Activated T-helper 1 cell treated with anti-CD3 and anti-CD28 coated beads, Interleukin-2, amount 50 U/mL, for 16 hours (primary cell): ENCODE data around the gene TASP1.
A peak's percentile ranks its signal among the peaks of the same experiment; 100 is the strongest.

Experiments used
- DNase-seq, 2 donors: peaks; one replicate each; pipeline ENCODE4 v3.0.0-alpha.2; 2020; ENCODE audit warnings: low read depth in 1 of 2, low spot score in 1 of 2

Gene TASP1

DNA sequence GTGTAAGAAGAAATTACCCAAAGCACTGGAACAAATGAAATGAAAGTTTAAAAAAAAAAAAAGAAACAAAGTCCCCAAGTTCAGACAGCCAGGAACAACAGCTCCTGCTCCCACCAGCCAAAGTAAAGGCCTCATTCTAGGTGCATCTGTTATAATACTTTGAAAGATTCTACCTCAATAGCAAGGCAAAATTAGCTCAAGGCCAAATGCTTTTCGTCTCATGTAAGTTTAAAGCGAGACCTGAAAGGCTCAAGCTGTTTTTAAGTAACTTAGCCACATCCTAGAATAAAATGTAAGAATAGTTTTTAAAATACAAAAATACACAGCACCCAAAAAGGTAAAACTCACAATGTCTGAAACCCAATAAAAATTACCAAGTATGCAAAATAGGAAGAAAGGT lies 64.7 kb downstream of the TASP1 start:
- no peak for DNase-seq

DNA sequence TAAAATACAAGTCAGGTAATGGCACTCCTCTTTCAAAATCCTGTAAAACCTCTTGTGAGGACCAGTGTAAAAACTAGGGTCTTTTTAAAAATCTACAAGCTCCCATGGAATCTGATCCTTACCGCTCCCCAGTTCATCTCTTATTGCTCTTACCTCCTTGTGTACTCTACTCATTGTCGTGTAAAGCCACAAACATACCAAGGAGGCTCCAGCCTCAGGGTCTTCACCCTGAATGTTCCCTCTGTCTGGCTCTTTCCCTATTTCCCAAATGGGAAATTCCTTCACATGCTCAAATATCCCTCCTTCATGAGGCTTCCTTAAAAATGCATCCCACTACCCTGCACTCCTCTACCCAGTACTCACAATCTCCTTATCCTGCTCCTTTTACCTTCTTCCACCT lies 67.1 kb downstream of the TASP1 start:
- no peak for DNase-seq

DNA sequence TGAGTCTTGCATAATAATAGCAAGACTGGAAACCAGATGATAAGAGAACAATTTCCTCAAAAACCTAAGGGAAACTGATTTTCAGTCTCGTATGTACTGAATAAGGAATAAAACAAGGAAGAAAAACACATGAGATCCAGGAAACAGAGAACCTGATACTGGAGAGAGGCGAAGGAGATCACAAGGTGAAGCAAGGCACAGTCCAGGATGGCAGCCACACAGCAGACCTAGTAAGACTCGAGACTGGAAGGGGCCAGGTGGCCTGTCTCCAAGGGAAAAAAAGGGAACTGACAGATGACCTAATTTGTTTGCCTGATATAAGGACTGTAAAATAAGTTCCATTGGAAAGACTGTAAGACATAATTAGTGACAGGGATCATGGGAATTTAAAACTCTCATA lies 71.1 kb downstream of the TASP1 start:
- no peak for DNase-seq

DNA sequence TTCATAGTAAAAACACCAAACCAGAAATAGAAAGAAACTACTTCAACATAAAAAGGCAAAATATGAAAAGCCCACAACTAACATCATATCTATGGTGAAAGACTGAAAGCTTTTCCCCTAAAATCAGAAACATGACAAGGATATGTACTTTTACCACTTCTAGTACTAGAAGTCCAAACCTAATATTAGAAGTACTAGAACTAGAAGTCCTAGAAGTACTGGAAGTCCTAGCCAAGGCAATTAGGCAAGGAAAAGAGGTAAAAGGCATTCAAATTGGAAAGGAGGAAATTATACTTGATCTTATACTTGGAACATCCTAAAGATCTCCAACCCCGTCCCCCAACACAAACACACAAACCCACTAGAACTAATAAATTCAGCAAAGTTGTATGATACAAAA lies 74.9 kb downstream of the TASP1 start:
- no peak for DNase-seq

DNA sequence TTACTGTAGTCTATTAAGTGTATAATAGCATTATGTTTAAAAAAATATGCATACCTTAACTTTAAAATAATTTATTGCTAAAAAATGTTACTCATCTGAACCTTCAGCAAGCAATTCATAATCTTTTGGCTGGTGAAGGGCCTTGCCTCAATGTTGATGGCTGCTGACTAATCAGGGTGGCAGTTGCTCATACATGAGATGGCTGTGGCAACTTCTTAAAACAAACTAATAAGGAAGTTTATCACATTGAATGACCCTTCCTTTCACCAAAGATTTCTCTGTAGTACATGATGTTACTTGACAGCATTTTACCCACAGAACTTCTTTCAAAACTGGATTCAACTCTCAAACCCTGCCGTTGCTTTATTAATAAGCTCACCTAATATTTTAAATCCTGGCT lies 84.0 kb downstream of the TASP1 start:
- no peak for DNase-seq

DNA sequence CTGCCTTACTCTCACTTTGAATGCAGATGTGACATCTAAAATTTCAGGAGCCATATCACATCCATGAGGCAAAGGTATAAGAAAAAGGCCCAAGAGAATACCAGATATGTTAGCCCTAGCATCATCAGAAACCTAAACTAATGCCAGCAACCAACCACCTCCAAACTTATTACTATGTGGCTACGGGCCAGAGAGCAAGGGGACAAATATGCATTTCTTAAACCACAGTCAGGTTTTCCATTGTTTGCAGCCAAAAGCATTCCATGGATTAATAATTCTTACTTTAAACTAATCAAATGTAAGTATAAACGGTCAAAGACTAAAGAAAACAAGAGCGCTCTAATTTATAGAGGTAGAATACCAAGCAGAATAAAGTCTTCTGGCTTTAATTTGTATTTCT lies 84.7 kb downstream of the TASP1 start:
- DNase-seq: no peak

DNA sequence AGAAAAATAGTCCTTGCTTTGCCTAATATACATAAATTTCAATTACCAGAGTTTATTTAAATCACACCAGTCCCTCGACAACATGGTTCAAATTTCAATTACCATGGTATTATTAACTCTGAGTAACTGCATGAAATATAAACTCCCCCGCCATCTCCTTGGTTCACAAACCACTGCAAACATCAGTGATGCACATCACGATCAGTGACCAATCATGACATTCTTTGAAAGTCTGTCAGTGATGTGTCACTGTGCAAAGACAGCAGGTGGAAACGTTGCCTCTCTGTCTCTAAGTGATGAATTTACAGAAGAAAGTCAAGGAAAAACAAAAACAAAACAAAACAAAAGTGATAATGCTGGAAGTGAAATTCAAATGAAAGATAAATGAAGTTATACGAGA lies 86.7 kb downstream of the TASP1 start:
- DNase-seq: no peak

DNA sequence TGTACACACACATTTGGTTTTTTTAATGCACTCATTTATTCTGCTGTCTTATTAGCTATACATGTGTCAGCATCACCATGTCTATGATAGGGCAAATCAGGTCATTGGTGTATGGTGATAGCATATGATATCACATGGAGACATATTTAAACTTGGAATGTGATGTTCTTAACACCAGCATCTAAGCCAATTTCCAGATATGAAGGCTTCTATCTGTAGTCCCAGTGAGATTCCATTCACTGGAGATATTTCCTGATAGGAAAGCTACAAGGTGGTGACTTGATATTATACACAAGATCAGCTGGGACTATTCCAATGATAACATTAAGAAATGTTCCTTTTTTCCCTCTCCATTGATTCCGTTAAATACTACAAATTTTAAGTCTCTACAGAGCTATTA lies 89.3 kb downstream of the TASP1 start:
- DNase-seq: no peak

DNA sequence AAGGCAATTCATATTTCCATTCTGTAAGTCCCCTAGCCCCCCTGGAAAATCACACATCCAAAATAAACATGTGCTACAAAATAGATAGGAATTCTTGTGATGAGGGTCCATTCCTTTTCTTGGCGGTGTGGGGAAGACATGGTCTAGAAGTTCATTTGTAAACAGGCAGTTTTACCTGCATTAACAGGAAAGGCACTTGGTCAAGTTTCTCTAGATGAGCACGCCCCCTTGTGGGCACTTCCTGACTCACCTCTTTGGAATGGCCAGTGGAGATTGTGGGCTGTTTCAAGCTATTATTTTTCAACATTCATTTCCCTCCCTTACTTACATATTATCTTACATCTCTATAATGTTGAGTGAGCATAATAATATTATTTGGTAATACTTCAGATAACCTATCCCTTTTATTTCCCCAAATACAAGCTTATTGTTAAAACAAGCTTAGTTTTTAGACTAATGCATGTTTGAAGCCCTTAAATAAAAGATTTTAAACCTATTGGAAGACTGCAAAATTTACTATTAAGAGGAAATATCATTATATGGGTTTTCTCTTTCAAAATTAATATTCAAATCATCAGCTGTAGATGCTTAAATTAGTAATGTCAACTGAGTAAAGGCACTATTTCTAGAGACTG lies 92.1 kb downstream of the TASP1 start:
- DNase-seq: peak; percentile 35 to 37

DNA sequence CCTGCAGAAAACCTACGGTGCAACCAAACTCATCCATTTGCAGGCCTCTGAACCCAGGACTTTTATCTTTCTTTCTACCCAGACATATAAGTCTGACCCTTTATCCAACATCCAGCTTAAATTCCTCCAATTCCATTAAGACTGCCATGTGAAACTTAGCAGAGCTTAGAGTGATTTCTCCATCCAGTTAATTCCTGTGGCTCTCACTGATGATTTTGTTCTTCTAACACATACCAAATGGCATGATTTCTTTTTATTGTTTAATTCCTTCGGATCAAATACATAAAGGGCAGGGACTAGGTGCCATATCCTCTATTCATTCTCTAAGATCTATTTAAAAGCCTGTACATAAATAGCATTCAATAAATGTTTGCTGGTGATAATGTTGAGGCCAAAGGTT lies 92.9 kb downstream of the TASP1 start:
- DNase-seq: no peak

DNA sequence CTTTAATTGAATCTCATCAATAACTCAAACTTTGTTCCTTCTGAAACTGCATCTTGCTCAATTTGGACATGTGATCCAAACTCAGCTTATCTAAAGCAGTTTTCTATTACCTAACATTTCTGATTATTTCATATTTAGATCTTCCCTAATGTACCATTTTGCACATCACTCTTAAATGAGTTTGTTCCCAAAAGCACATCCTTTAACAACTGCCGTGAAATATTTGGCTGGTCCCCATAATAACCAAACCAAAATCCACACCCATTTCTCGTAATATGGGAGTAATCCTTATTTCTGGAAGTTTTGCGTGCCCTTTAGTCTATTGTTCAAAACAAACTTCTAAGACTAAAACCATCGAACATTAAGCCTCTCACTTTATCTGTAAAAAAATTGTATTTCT lies 94.9 kb downstream of the TASP1 start:
- no peak for DNase-seq

DNA sequence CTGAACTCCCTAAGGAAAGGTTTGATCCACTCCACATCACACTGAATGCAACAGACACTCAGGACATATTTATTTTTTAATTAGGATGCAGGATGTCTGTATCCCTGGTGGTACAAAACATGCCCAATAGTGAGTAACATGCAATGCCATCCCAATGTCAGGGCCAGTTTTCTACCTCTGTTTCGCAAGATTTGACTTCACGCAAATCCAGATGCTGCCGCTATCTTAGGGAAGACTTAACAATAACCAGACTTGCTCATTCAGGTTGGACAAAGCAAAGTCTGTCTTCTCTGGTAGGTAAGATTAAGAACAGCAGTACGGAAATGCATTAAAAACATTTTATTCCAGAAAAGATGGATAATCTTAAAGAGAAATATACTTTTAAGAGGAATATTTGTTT lies 103.1 kb downstream of the TASP1 start:
- DNase-seq: no peak

DNA sequence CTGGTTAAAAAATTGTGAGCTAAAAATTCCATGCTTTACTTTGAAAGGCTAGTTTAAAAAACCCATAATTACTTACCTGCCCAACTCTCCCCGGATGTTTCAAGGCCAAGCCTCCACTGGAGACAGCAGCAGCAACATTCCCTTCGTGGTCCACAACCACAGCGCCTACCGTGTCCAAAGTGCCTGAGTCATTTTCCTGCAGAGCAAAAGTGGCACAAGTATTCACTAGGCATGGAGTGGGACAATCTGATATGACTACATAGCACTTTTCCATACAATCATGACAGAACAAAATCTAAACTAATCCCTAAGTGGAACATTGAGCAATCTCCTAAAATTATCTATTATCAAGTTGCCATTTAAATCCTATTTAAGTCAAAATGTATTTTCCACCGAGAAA lies 104.8 kb downstream of the TASP1 start:
- DNase-seq: no peak

DNA sequence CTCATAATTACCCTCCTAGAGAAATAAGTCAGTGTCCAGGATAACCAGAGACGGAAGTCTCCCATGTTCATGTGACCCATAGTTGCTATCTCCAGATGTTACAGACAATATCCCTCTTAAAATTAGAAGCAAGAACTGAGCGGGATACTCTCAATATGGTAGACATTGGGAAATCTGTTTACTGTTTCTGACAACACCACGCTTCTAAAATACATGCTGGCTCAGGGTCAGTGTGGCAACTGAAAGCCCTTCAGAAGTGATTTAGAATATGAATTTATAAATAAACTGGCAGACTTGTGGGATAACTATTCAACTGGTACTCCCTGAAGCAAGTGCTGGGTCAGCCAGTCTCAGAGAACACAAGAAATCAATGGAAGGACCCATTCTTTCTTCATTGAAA lies 108.6 kb downstream of the TASP1 start:
- no peak for DNase-seq

DNA sequence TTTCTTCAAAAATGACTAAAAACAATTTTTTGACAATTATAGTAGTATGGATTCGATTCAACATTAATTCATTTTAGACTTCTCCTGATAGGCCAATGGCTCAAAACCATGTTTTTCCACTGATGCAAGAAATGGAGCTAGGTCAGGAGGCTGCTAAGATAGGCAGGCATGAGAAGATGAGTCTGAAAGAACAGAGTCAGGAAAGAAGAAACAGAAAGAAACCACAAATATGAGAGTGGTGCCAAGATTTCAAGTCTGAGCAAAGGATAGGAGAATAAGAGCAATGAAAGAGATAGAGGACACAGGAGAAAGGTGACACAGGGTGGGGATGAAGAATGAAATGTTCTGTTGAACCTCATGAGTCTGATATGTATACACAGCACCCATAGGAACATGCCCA lies 112.2 kb downstream of the TASP1 start:
- DNase-seq: no peak

DNA sequence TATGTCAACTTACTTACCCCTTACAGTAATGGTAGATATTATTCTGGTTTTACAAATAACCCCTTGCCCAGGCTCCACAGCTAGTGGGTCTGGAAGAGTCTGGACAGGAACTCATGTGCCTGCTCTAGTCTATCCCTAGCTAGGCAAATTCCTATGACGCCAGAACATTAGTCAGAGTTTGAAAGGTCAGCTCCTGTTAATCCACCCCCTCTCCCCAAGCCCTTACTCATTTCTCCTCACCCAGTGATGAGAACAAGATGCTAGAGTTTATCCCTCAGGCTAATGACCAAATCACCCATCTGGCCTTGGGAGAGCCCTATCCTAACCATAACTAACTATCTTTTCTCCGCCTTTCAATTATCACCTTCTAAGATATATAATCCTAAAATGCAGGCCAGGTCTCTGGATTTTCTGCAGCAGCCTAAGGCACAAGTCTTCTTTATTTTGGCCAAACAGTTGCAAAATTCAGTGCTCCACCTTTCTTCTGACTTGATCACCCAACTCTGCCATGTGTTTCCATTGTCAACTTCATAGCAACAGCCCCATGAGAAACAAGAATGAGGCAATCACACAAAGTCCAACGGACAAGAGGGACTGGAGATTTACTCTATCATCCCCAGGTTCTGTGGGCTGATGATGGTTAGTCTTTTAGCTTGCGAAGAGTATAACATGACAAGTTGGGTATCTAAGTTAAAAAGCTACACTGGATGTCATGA lies 113.3 kb downstream of the TASP1 start:
- DNase-seq: no peak

DNA sequence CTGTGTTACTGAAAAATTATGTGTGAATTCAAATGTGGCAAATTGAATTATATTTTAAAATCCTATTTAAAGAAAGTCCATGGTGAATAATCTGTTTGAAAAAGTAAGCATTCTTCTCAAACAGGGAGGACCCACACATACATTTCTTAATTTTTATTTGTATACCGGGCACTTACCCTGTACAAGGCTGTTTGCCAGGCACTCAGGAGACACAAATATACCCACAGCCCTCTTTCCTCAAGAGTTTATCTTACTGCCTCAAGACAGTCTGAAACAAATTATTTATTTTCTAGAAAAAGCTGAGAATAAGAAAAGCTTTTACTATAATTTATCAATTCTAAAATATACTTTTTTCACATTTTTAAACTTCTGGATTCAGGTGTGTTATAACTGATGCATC lies 114.4 kb downstream of the TASP1 start:
- no peak for DNase-seq

DNA sequence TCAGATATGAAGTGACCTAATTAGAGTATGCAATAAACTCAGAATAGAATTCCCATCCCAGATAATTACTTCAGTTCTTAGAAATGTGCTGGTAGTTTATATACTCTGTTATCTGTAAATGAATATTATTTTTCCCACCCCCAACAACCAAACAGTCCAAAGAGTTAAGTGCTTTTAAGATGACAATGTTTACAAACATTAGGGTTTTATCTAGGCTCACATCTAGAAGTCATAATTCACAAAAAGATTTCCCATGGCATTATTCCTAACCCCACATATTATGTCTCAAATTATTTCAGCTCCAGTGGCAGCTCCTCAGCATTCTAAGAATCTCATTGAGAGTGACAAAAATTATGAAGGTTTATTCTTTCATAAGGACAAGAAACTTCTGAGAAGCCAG lies 120.9 kb downstream of the TASP1 start:
- DNase-seq: no peak

DNA sequence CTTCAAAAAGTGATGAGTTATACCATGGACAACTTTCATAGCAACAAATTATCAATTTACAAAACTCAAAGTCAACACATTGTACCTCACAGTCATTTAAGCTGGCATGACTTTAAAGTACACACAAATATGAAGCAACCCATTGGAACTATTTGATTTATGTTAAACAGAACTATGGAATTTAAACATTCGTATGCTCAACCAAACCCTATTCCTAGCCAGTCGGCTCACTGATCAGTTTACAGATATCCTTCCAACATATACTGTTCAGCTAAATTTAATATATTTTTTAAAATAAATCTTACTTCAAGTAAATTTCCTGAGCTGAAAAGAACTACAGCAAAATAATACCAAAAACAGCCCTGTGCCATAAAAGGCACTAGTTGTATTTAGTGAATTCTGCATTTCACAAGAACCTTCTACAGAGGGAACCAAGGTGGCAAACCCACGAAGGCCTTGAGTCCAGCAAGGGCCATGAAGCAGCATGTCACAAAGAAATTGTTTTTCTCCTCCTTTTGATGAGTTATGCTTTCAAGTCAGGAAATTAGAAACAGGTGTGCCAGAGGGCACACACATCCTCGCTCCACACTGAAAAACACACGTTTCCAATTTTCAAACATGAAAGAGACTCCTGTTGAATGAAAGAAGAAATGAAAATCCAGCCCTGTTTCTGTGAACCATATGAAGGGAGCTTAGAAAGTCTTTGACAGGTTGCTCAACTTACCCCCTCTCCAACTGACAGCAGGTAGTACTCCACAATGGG lies 122.8 kb downstream of the TASP1 start:
- no peak for DNase-seq

DNA sequence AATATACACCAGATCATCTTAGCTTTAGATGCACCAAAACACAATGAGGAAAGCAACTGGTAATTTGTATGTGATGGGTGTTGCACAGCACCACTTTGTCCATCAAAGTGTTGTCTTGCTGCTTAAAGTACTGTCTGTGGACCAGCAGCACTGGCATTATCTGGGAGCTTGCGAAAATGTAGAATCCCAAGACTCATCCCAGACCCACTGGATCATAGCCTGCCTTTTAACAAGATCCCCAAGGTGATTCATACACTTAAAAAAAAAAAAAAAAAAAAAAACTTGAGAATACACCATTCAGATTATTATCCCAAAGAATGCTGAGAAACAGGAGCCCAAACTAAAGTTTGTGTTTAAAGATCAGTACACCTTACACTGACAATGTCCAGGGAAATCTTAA lies 123.4 kb downstream of the TASP1 start:
- DNase-seq: no peak

DNA sequence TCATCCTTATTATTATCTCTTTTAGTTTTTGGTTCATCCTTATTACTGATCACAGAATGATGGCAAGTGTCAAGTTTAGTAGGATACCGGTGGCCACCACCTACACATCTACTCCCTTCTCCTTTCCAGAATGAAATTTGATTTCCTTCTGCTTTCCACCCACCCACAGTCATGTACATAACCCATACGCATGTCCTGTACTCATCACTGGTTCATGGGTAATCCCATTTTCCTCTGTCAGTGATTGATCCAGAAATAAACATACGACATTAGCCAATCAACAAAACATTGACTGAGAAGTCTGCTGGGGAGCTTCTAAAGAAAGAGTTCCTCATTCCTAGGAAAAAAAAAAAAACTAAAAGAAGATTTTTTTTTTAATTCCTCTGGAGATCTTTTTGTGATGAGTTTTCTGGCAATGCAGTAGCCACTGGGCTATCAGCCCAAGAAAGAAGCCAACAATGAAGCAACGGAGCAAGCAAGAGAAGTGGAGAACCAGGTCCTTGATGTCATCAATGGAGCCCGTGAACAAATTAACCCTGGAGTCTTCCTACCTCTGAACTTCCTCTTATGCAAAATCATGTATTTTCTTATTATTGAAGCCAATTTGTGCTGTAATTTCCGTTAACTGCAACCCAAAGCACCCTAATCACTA lies 127.8 kb downstream of the TASP1 start:
- no peak for DNase-seq

DNA sequence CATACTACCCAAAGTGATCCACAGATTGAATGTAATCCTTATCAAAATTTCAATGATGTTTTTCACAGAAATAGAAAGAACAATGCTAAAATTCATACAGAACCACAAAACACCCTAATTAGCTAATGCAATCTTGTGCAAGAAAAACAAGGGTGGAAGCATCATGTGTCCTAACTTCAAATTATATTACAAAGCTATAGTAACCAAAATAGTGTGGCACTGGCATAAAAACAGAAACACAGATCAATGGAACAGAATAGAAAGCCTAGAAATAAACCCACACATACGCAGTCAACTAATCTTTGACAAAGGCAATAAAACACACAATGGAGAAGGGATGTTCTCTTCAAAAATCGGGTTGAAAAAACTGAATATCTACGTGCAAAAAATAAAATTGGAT lies 131.1 kb downstream of the TASP1 start:
- no peak for DNase-seq
